ENCODE results near the gene CDKAL1.

Gene CDKAL1

GRCh38 chr6:20684474-20684873, 150.2 kb downstream of the CDKAL1 start:
- DNase-seq: no peak

- no peak for DNase-seq
Measured at GRCh38 chr6:20686142-20686541, 151.9 kb downstream of the CDKAL1 start.

- no peak for DNase-seq
Measured at GRCh38 chr6:20687494-20687893, 153.2 kb downstream of the CDKAL1 start.

GRCh38 chr6:20688710-20689500, 154.6 kb downstream of the CDKAL1 start:
- no peak for DNase-seq

- DNase-seq: no peak
Measured at GRCh38 chr6:20691185-20691584, 156.9 kb downstream of the CDKAL1 start.

GRCh38 chr6:20692023-20692422, 157.8 kb downstream of the CDKAL1 start:
- no peak for DNase-seq

- no peak for DNase-seq
Measured at GRCh38 chr6:20693466-20694063, 159.3 kb downstream of the CDKAL1 start.

GRCh38 chr6:20696676-20697075, 162.4 kb downstream of the CDKAL1 start:
- no peak for DNase-seq

- DNase-seq: no peak
Measured at GRCh38 chr6:20698675-20699074, 164.4 kb downstream of the CDKAL1 start.

GRCh38 chr6:20699402-20699801, 165.1 kb downstream of the CDKAL1 start:
- no peak for DNase-seq

GRCh38 chr6:20700375-20700774, 166.1 kb downstream of the CDKAL1 start:
- DNase-seq: no peak

- DNase-seq: no peak
Measured at GRCh38 chr6:20702366-20702765, 168.1 kb downstream of the CDKAL1 start.

- no peak for DNase-seq
Measured at GRCh38 chr6:20703049-20703448, 168.8 kb downstream of the CDKAL1 start.

GRCh38 chr6:20704325-20705025, 170.2 kb downstream of the CDKAL1 start:
- DNase-seq: no peak

- DNase-seq: no peak
Measured at GRCh38 chr6:20705741-20706140, 171.5 kb downstream of the CDKAL1 start.

GRCh38 chr6:20706238-20706938, 172.1 kb downstream of the CDKAL1 start:
- DNase-seq: no peak

GRCh38 chr6:20706939-20707485, 172.8 kb downstream of the CDKAL1 start:
- no peak for DNase-seq

GRCh38 chr6:20707870-20708269, 173.6 kb downstream of the CDKAL1 start:
- no peak for DNase-seq

- DNase-seq: no peak
Measured at GRCh38 chr6:20708367-20709124, 174.3 kb downstream of the CDKAL1 start.

- DNase-seq: no peak
Measured at GRCh38 chr6:20709451-20709850, 175.2 kb downstream of the CDKAL1 start.

- DNase-seq: no peak
Measured at GRCh38 chr6:20710341-20710740, 176.1 kb downstream of the CDKAL1 start.

- no peak for DNase-seq
Measured at GRCh38 chr6:20711518-20711917, 177.3 kb downstream of the CDKAL1 start.
